OCI-LY1 (cell line): ENCODE measurements around the gene RABL6.
"Not testable (repeated sequence)": the region's sequence is repeated elsewhere in the genome, so short reads cannot be mapped to it uniquely, and the experiment has no call there.

ENCODE experiments used
- H2AFZ ChIP-seq: fragments of 200-600 bp; sonication (generic), shearing (Covaris generic); 2 replicates; pipeline ENCODE4 v1.6.0; 2014; ENCODE audit warnings: antibody characterized with exemption, mild to moderate bottlenecking, low read length
- H3F3A ChIP-seq: fragments of 200-600 bp; sonication (generic), shearing (Covaris generic); 2 replicates; pipeline ENCODE4 v1.6.0; 2014; ENCODE audit warnings: mild to moderate bottlenecking, antibody characterized with exemption, low read length, moderate library complexity; ENCODE audit not compliant: insufficient read depth
- H3K27ac ChIP-seq: fragments of 200-600 bp; sonication (generic); 2 replicates; pipeline ENCODE4 v1.5.1; 2014; ENCODE audit warnings: low read length, mixed run types, mild to moderate bottlenecking, low read depth; ENCODE audit not compliant: poor library complexity, severe bottlenecking
- H3K27me3 ChIP-seq: fragments of 200-600 bp; sonication (generic); 2 replicates; pipeline ENCODE4 v1.6.0; 2014; ENCODE audit warnings: antibody characterized with exemption, mild to moderate bottlenecking, low read length, moderate library complexity; ENCODE audit not compliant: insufficient read depth
- H3K36me3 ChIP-seq: fragments of 200-600 bp; sonication (generic); 2 replicates; pipeline ENCODE4 v1.6.1; 2014; ENCODE audit warnings: mild to moderate bottlenecking, antibody characterized with exemption, low read length, moderate library complexity, mixed read lengths; ENCODE audit not compliant: insufficient read depth
- H3K4me1 ChIP-seq: fragments of 200-600 bp; sonication (generic); 2 replicates; pipeline ENCODE4 v1.5.1; 2014; ENCODE audit warnings: mild to moderate bottlenecking, low read length, moderate library complexity; ENCODE audit not compliant: insufficient read depth, severe bottlenecking
- H3K4me2 ChIP-seq: fragments of 200-600 bp; sonication (generic), shearing (Covaris generic); 2 replicates; pipeline ENCODE4 v1.6.1; 2014; ENCODE audit warnings: low read length
- H3K4me3 ChIP-seq: fragments of 200-600 bp; sonication (generic); 2 replicates; pipeline ENCODE4 v1.5.1; 2014; ENCODE audit warnings: low read length, low read depth, mild to moderate bottlenecking, mixed read lengths; ENCODE audit not compliant: poor library complexity, severe bottlenecking
- H3K79me2 ChIP-seq: fragments of 200-600 bp; shearing (Covaris generic); 2 replicates; pipeline ENCODE4 v1.6.1; 2016; ENCODE audit warnings: mixed run types, low read length, mixed read lengths; ENCODE audit not compliant: insufficient read depth
- H3K9ac ChIP-seq: fragments of 200-600 bp; sonication (generic), shearing (Covaris generic); 2 replicates; pipeline ENCODE4 v1.6.1; 2014; ENCODE audit warnings: mild to moderate bottlenecking, low read length, mixed read lengths
- H3K9me2 ChIP-seq: fragments of 200-600 bp; sonication (generic), shearing (Covaris generic); 2 replicates; pipeline ENCODE4 v1.6.1; 2014; ENCODE audit warnings: low read depth, mild to moderate bottlenecking, low read length, mixed read lengths
- H3K9me3 ChIP-seq: fragments of 200-600 bp; shearing (Covaris generic); 2 replicates; pipeline ENCODE4 v1.6.1; 2014; ENCODE audit warnings: low read length, mixed read lengths
- H4K20me1 ChIP-seq: fragments of 200-600 bp; sonication (generic), shearing (Covaris generic); 2 replicates; pipeline ENCODE4 v1.6.0; 2016; ENCODE audit warnings: mild to moderate bottlenecking, low read length; ENCODE audit not compliant: insufficient read depth
- CTCF ChIP-seq: fragments of 200-600 bp; sonication (generic), shearing (Covaris generic); IDR thresholded peaks from 2 replicates; pipeline ENCODE4 v1.5.1; 2017; ENCODE audit warnings: mild to moderate bottlenecking, antibody characterized with exemption, low read length, moderate library complexity, mixed read lengths
- EZH2 ChIP-seq: fragments of 200-600 bp; sonication (generic), shearing (Covaris generic); IDR thresholded peaks from 2 replicates; pipeline ENCODE4 v1.8.0; 2017; ENCODE audit warnings: borderline replicate concordance, mixed run types, mild to moderate bottlenecking, antibody characterized with exemption, low read length, moderate library complexity, mixed read lengths

RABL6 gene

GRCh38 chr9:136786451-136786850 lies 21.3 kb upstream of the RABL6 start:
- Histone ChIP-seq H3K36me3 (no peaks in the 10 kb centered on the region), H3F3A (no peaks in the 10 kb centered on the region), H3K9ac (no peak overlapping the region), H2AFZ (no peak overlapping the region), H3K9me2 (no peaks in the 10 kb centered on the region), H3K4me3 (no peak overlapping the region), H3K4me1 (peaks cover 14% of the 10 kb centered on the region), H3K4me2 (no peak overlapping the region), H3K9me3 (no peaks in the 10 kb centered on the region), H3K79me2 (no peaks in the 10 kb centered on the region), H3K27me3 (0 out of 2 replicates have a peak, but pooled peaks cover 4% of the 10 kb centered on the region), H4K20me1 (no peaks in the 10 kb centered on the region), H3K27ac (no peak overlapping the region)
- TF ChIP-seq EZH2: no peak
- TF ChIP-seq CTCF: no peak

- not testable (repeated sequence) for H4K20me1 ChIP-seq, H3K9me3 ChIP-seq, H3K4me3 ChIP-seq, H3K9me2 ChIP-seq, H3K79me2 ChIP-seq, H3K36me3 ChIP-seq, H3K9ac ChIP-seq, H3K27ac ChIP-seq, H3F3A ChIP-seq, H2AFZ ChIP-seq, H3K27me3 ChIP-seq, H3K4me2 ChIP-seq
- peaks cover 18% of the 10 kb centered on the region for H3K4me1 ChIP-seq
Observed at GRCh38 chr9:136786983-136787382, 20.8 kb upstream of the RABL6 start.

GRCh38 chr9:136787690-136788400 lies 19.9 kb upstream of the RABL6 start:
- H3K4me1 ChIP-seq: peaks cover 26% of the 10 kb centered on the region
- no peaks in the 10 kb centered on the region for H3F3A ChIP-seq
- peaks cover 5% of the 10 kb centered on the region; the same call in 1 of the 2 replicates for H3K36me3 ChIP-seq
- H3K27ac ChIP-seq: no peak overlapping the region
- no peak for TF ChIP-seq EZH2
- TF ChIP-seq CTCF: peak; percentile 80
- no peaks in the 10 kb centered on the region for H3K9me2 ChIP-seq
- H3K4me2 ChIP-seq: no peak overlapping the region; the same call in 1 of the 2 replicates
- H3K4me3 ChIP-seq: no peak overlapping the region
- no peaks in the 10 kb centered on the region for H3K79me2 ChIP-seq
- H3K9ac ChIP-seq: no peak overlapping the region; the same call in 1 of the 2 replicates
- no peaks in the 10 kb centered on the region for H3K9me3 ChIP-seq
- H2AFZ ChIP-seq: no peak overlapping the region
- 0 out of 2 replicates have a peak, but pooled peaks cover 4% of the 10 kb centered on the region for H3K27me3 ChIP-seq
- no peaks in the 10 kb centered on the region for H4K20me1 ChIP-seq

GRCh38 chr9:136788644-136789522 lies 18.9 kb upstream of the RABL6 start:
- H3K27me3 ChIP-seq, H3K9me3 ChIP-seq, H3K27ac ChIP-seq, H3F3A ChIP-seq, H3K9me2 ChIP-seq, H2AFZ ChIP-seq, H3K9ac ChIP-seq, H3K36me3 ChIP-seq, H3K4me3 ChIP-seq, H3K4me2 ChIP-seq, H3K79me2 ChIP-seq, H4K20me1 ChIP-seq: not testable (repeated sequence)
- peaks cover 26% of the 10 kb centered on the region for H3K4me1 ChIP-seq
